Endodermal cell (in vitro differentiated cells): ENCODE data around the gene SLC16A3. TPM values are rescaled to one million over a fixed set of nuclear protein-coding genes. Genes with fewer than 3 reads are reported as not detected.

Experiments
- DNase-seq: peaks from one replicate; pipeline ENCODE4 v3.0.0-alpha.2; 2017
- H3K27ac ChIP-seq: 2 replicates; pipeline ENCODE4 v1.5.1; 2013; ENCODE audit warnings: mild to moderate bottlenecking, low read depth, low read length, moderate library complexity
- H3K27me3 ChIP-seq: 2 replicates; pipeline ENCODE4 v1.6.1; 2013; ENCODE audit warnings: mild to moderate bottlenecking, low read length, moderate library complexity; ENCODE audit not compliant: insufficient read depth, control insufficient read depth, poor library complexity, severe bottlenecking
- H3K36me3 ChIP-seq: 2 replicates; pipeline ENCODE4 v1.7.0; 2013; ENCODE audit warnings: mild to moderate bottlenecking, low read length, moderate library complexity; ENCODE audit not compliant: control insufficient read depth, insufficient read depth
- H3K4me1 ChIP-seq: one replicate; pipeline ENCODE4 v1.7.0; 2013; ENCODE audit warnings: low read length; ENCODE audit not compliant: control insufficient read depth, insufficient read depth
- H3K4me3 ChIP-seq: 2 replicates; pipeline ENCODE4 v1.5.1; 2013; ENCODE audit warnings: mild to moderate bottlenecking, low read length, moderate library complexity
- H3K9ac ChIP-seq: 2 replicates; pipeline ENCODE4 v1.6.1; 2013; ENCODE audit warnings: mild to moderate bottlenecking, low read length, moderate library complexity; ENCODE audit not compliant: poor library complexity, severe bottlenecking; ENCODE audit errors: extremely low read depth
- H3K9me3 ChIP-seq: 2 replicates; pipeline ENCODE4 v1.6.1; 2013; ENCODE audit warnings: mild to moderate bottlenecking, low read length, moderate library complexity; ENCODE audit not compliant: control insufficient read depth
- H3K27ac Mint-ChIP-seq: 2 replicates; pipeline ENCODE4 v1.8.0; 2020; ENCODE audit warnings: mixed read lengths
- H3K27me3 Mint-ChIP-seq: 2 replicates; pipeline ENCODE4 v1.8.0; 2021; ENCODE audit warnings: mild to moderate bottlenecking, mixed read lengths; ENCODE audit not compliant: insufficient read depth
- H3K36me3 Mint-ChIP-seq: 2 replicates; pipeline ENCODE4 v1.8.0; 2020; ENCODE audit warnings: low read depth, mixed read lengths
- H3K4me1 Mint-ChIP-seq: 2 replicates; pipeline ENCODE4 v1.8.0; 2020; ENCODE audit warnings: mixed read lengths
- H3K4me3 Mint-ChIP-seq: 2 replicates; pipeline ENCODE4 v1.8.0; 2020; ENCODE audit warnings: mild to moderate bottlenecking, moderate library complexity, mixed read lengths
- H3K9me3 Mint-ChIP-seq: 2 replicates; pipeline ENCODE4 v1.8.0; 2020; ENCODE audit warnings: mild to moderate bottlenecking, mixed read lengths
- whole genome bisulfite sequencing, 2 experiments: methylation state at CpG; one replicate each; pipeline versions ENCODE4 v1.1.5 to v1.1.7; 2013; ENCODE audit warnings: missing lambda C conversion rate in 2 of 2, mixed read lengths in 1 of 2; ENCODE audit not compliant: insufficient coverage in 1 of 2, insufficient read length in 1 of 2; 5-methylcytosine and 5-hydroxymethylcytosine counted together
- total RNA-seq, 2 donors: library from RNA; stranded (reverse); fragmentation: NEBNext Ultra II Directional in 1 of 2; extraction: Animal tissue kit (Norgen Biotek cat#: 25700) in 1 of 2; gene quantifications; 2 replicates in 1 of 2; 3 replicates in 1 of 2; pipeline ENCODE4 v1.2.1, GENCODE V29; 2021
- TF ChIP-seq, protein P1 (sequence below): fragments of 200-600 bp; sonication (generic); conservative IDR thresholded peaks from 2 replicates; pipeline ENCODE4 v1.5.0; 2021; ENCODE audit warnings: antibody characterized with exemption, mild to moderate bottlenecking

Gene SLC16A3
- total RNA-seq, 2 donors from 2014 or later: 31.8 to 39.7 TPM

DNA sequence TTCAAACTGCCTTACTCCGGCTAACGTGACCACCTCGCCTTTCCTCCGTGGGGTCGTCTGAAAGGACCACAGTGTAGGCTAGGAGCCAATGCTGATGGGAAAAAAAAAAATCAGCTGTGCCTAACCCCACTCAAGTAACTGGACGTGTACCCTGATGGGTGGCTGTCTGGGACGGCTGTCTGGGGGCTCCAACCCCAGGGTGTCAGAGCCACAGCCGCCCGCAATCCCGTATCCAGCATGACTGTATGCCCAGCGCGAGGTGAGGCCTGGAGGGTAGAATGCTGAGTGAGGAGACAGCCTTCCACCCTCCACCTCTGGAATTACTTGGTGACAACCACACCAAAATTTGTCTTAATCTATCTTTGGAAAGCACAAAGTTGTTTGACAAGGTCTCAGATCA is 41.8 kb downstream of the SLC16A3 start:
- H3K9ac ChIP-seq: no peak overlapping the region
- Mint-ChIP-seq H3K4me1 (peaks cover 41% of the 10 kb centered on the region), H3K36me3 (peaks cover 60% of the 10 kb centered on the region), H3K4me3 (peak overlapping the region; percentile 79), H3K9me3 (no peaks in the 10 kb centered on the region), H3K27ac (no peak overlapping the region), H3K27me3 (peaks cover 17% of the 10 kb centered on the region)
- DNase-seq: no peak
- peak overlapping the region; percentile 96 for H3K4me3 ChIP-seq
- no peak overlapping the region for H3K27ac ChIP-seq
- TF ChIP-seq, protein P1, sequence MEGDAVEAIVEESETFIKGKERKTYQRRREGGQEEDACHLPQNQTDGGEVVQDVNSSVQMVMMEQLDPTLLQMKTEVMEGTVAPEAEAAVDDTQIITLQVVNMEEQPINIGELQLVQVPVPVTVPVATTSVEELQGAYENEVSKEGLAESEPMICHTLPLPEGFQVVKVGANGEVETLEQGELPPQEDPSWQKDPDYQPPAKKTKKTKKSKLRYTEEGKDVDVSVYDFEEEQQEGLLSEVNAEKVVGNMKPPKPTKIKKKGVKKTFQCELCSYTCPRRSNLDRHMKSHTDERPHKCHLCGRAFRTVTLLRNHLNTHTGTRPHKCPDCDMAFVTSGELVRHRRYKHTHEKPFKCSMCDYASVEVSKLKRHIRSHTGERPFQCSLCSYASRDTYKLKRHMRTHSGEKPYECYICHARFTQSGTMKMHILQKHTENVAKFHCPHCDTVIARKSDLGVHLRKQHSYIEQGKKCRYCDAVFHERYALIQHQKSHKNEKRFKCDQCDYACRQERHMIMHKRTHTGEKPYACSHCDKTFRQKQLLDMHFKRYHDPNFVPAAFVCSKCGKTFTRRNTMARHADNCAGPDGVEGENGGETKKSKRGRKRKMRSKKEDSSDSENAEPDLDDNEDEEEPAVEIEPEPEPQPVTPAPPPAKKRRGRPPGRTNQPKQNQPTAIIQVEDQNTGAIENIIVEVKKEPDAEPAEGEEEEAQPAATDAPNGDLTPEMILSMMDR: no peak
- H3K9me3 ChIP-seq: no peaks in the 10 kb centered on the region
- WGBS, 2 experiments: 93 to 98% methylated on average over 6 to 12 of the region's 12 CpGs
- H3K27me3 ChIP-seq: no peaks in the 10 kb centered on the region
- peaks cover 36% of the 10 kb centered on the region for H3K4me1 ChIP-seq
- H3K36me3 ChIP-seq: peaks cover 64% of the 10 kb centered on the region

DNA sequence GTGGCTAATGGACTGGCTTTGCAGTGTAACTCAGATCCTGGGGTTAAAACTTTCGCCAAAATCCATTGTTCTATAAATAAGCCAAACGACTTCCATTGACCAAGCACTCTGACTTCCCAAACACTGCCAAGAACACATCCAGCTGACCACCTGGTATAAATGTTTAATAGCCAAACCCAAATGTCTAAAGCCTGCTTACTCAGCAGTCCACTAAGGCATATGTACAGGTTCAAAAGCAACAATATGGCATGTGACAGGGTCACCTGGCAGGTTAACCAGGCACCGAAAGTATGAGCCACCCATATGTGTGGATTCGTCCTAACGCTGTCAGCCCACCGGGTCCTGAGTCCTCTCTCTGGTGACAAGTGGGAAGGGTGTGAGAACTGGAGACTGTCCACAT is 42.6 kb downstream of the SLC16A3 start:
- Histone ChIP-seq H3K36me3 (peaks cover 57% of the 10 kb centered on the region), H3K27ac (no peak overlapping the region), H3K9me3 (no peaks in the 10 kb centered on the region), H3K4me3 (peak overlapping the region; percentile 96), H3K4me1 (peaks cover 36% of the 10 kb centered on the region), H3K27me3 (no peaks in the 10 kb centered on the region), H3K9ac (no peak overlapping the region)
- WGBS, 2 experiments: 91 to 95% methylated on average over 6 of the region's 6 CpGs
- H3K4me3 Mint-ChIP-seq: peak overlapping the region; percentile 79
- H3K27me3 Mint-ChIP-seq: peaks cover 23% of the 10 kb centered on the region
- no peak overlapping the region for H3K27ac Mint-ChIP-seq
- DNase-seq: no peak
- TF ChIP-seq, protein P1: no peak
- H3K4me1 Mint-ChIP-seq: peaks cover 41% of the 10 kb centered on the region
- peaks cover 53% of the 10 kb centered on the region for H3K36me3 Mint-ChIP-seq
- H3K9me3 Mint-ChIP-seq: no peaks in the 10 kb centered on the region

DNA sequence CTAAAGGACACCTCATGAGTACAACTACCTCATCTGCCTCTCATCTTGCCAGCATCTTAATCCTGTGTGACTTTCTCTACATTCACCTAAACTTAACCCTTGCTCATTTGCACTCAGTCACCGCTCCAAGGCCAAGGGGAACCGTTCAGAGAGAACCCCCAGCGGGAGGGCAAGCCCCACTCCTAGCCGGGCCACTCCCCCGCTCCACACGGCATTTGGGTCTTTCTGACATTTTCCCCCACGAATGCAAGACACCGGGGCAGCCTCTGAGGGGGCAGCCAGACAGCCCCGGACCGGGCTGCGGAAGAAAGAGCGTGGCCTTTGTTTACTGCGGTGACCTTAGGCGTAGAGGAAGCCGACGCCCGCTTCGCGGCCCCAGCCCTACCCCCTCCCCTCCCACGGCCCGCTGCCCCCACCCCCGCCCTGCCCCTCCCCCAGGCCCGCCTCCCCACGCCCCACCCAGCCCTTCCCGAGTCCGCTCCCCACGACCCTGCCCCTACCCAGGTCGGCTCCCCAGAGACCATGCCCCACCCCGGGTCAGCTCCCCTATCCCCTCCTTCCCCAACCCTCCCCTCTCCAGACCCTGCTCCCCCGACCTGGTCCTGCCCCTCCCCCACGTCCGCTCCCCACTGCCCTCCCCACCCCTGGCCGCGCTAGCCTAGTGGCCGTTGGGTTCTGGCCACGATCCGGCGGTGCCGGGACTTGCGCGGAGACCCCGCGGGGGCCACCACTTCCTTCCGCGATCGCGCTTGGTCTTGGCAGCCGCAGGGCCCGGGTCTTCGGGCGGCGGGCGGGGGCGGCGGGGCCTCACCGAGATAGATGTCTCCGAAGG is 43.9 kb downstream of the SLC16A3 start:
- DNase-seq: peak; percentile 76
- Mint-ChIP-seq H3K4me1 (peaks cover 40% of the 10 kb centered on the region), H3K9me3 (peaks cover 2% of the 10 kb centered on the region), H3K27ac (peak overlapping the region; percentile 96), H3K36me3 (peaks cover 43% of the 10 kb centered on the region), H3K4me3 (peak overlapping the region; percentile 79), H3K27me3 (peaks cover 36% of the 10 kb centered on the region)
- peak overlapping the region; percentile 90 for H3K9ac ChIP-seq
- H3K27ac ChIP-seq: peak overlapping the region; percentile 100
- peaks cover 45% of the 10 kb centered on the region for H3K36me3 ChIP-seq
- 0 to 3% methylated on average over 5 to 42 of the region's 57 CpGs for WGBS, 2 experiments
- H3K27me3 ChIP-seq: no peaks in the 10 kb centered on the region
- H3K4me3 ChIP-seq: peak overlapping the region; percentile 96
- TF ChIP-seq, protein P1: no peak
- peaks cover 40% of the 10 kb centered on the region for H3K4me1 ChIP-seq
- no peaks in the 10 kb centered on the region for H3K9me3 ChIP-seq
